GM12878 (cell line): ENCODE data around the gene SLC6A3. TPM values are rescaled to one million over a fixed set of nuclear protein-coding genes. Genes with fewer than 3 reads are reported as not detected.

Experiments used
- ATAC-seq: fragments of 200-7000 bp; cut with Tn5 transposase; 3 replicates; pipeline ENCODE4 v1.9.1; 2020; ENCODE audit warnings: mild to moderate bottlenecking, moderate library complexity
- BruUV-seq: library from RNA; stranded (reverse); fragments of 400-500 nt; replicated peaks from 2 replicates; lab custom pipeline; 2021; lab: Mats Ljungman, UMichigan
- CTCF ChIA-PET: fragments of 300-600 bp; sonication (Branson Sonifier 250); formaldehyde crosslinking; extraction: SDS; loops from one replicate; lab custom pipeline; 2021; ENCODE audit warnings: inconsistent platforms; lab: Yijun Ruan, JAX
- POLR2A ChIA-PET: fragments of 350-600 bp; formaldehyde crosslinking; extraction: SDS; loops from one replicate; lab custom pipeline; 2021; ENCODE audit warnings: inconsistent platforms; lab: Charles Lee
- RAD21 ChIA-PET: fragments of 300-600 bp; sonication (Branson Sonifier 250); formaldehyde crosslinking; loops from one replicate; lab custom pipeline; 2023; ENCODE audit warnings: antibody characterized with exemption; ENCODE audit not compliant: unreplicated experiment; lab: Charles Lee
- SMC1A ChIA-PET: fragments of 300-600 bp; sonication (Branson Sonifier 250); formaldehyde crosslinking; loops from one replicate; lab custom pipeline; 2023; ENCODE audit not compliant: unreplicated experiment, uncharacterized antibody; lab: Charles Lee
- DNase-seq: peaks from one replicate; pipeline ENCODE4 v3.0.0-alpha.2; 2011; ENCODE audit warnings: low read depth, low spot score
- FAIRE-seq: peaks from 3 replicates; lab custom pipeline; 2011; peaks lifted over from hg19 to GRCh38; lab: Jason Lieb, UNC
- H2AFZ ChIP-seq: 2 replicates; pipeline ENCODE4 v1.6.0; 2011; ENCODE audit warnings: low read depth, low read length, control low read depth; ENCODE audit not compliant: control insufficient read depth
- H3K27ac ChIP-seq: 2 replicates; pipeline ENCODE4 v1.5.1; 2011; ENCODE audit warnings: control low read depth; ENCODE audit not compliant: control insufficient read depth, insufficient read depth
- H3K27me3 ChIP-seq, 2 experiments: replicated peaks in 1 of 2; 2 replicates each; pipeline versions ENCODE4 v1.6.0 to v1.6.1; 2011; ENCODE audit warnings: low read length in 1 of 2; ENCODE audit not compliant: control insufficient read depth in 2 of 2, insufficient read depth in 2 of 2
- H3K36me3 ChIP-seq, 2 experiments: 2 replicates each; pipeline ENCODE4 v1.5.1; 2011; ENCODE audit warnings: low read length in 1 of 2; ENCODE audit not compliant: control insufficient read depth in 2 of 2, insufficient read depth in 2 of 2
- H3K4me1 ChIP-seq: 2 replicates; pipeline ENCODE4 v1.6.1; 2011; ENCODE audit warnings: mild to moderate bottlenecking, low read length, moderate library complexity, mixed read lengths; ENCODE audit not compliant: control insufficient read depth, insufficient read depth
- H3K4me2 ChIP-seq: 2 replicates; pipeline ENCODE4 v1.6.0; 2011; ENCODE audit warnings: control low read depth; ENCODE audit not compliant: control insufficient read depth, insufficient read depth
- H3K4me3 ChIP-seq: fragments of 200-600 bp; sonication (generic); 2 replicates; pipeline ENCODE4 v1.5.1; 2016
- H3K79me2 ChIP-seq: 2 replicates; pipeline ENCODE4 v1.6.0; 2011; ENCODE audit warnings: low read length; ENCODE audit not compliant: control insufficient read depth, insufficient read depth
- H3K9ac ChIP-seq: 2 replicates; pipeline ENCODE4 v1.8.0; 2011; ENCODE audit warnings: low read length, control low read depth, mixed read lengths; ENCODE audit not compliant: control insufficient read depth, insufficient read depth
- H3K9me3 ChIP-seq: replicated peaks from 3 replicates; pipeline ENCODE4 v1.5.1; 2011; ENCODE audit warnings: mild to moderate bottlenecking, low read length; ENCODE audit not compliant: control insufficient read depth, insufficient read depth
- H4K20me1 ChIP-seq: 2 replicates; pipeline ENCODE4 v1.6.0; 2011; ENCODE audit not compliant: control insufficient read depth, insufficient read depth
- ATF3 ChIP-seq: IDR thresholded peaks from 2 replicates; pipeline ENCODE4 v1.6.1; 2011; ENCODE audit warnings: low read depth, mild to moderate bottlenecking, low read length, moderate library complexity, borderline replicate concordance; ENCODE audit errors: extremely low read depth
- CBX5 ChIP-seq: sonication (generic); IDR thresholded peaks from 2 replicates; pipeline ENCODE4 v1.6.1; 2016; ENCODE audit warnings: low read depth, moderate library complexity, mild to moderate bottlenecking, inconsistent platforms
- HSF1 ChIP-seq: fragments of 150-350 bp; IDR thresholded peaks from 2 replicates; pipeline ENCODE4 v1.6.1; 2014; ENCODE audit warnings: mild to moderate bottlenecking, low read depth, low read length
- ZBTB33 ChIP-seq: fragments of 450-650 bp; IDR thresholded peaks from 2 replicates; pipeline ENCODE4 v1.6.1; 2017; ENCODE audit warnings: mild to moderate bottlenecking
- whole genome bisulfite sequencing: methylation state at CpG from one replicate; pipeline ENCODE4 v1.1.6; 2016; ENCODE audit warnings: low lambda C conversion rate; ENCODE audit not compliant: insufficient replicate concordance, insufficient coverage; ENCODE audit errors: missing lambda C conversion rate; 5-methylcytosine and 5-hydroxymethylcytosine counted together
- in situ Hi-C: fragments of 300-500 bp; cut with MboI; formaldehyde crosslinking; loops from 9 replicates; pipeline ENCODE4 v1.14.3; 2018; ENCODE audit warnings: mixed read lengths
- intact Hi-C: fragments of 100-400 bp; cut with micrococcal nuclease; formaldehyde crosslinking; loops from one replicate; pipeline ENCODE4 v1.14.2; 2022; ENCODE audit not compliant: unreplicated experiment
- polyA plus RNA-seq, 11 experiments: library from polyadenylated mRNA; depleted of rRNA in 4 of 11; unstranded in 6 of 11; stranded (reverse) in 5 of 11; fragments of >200 nt; fragmentation: Nextera tagmentation in 4 of 11; fragmentation: Illumina TruSeq in 1 of 11; extraction: Ambion mirVana in 4 of 11; extraction: Trizol in 1 of 11; gene quantifications; 1 replicate in 1 of 11; 2 replicates in 10 of 11; pipeline versions ENCODE4 v1.2.1 to v1.2.3, GENCODE V29; 2011 to 2016; ENCODE audit warnings: inconsistent platforms in 2 of 11, missing spikeins in 2 of 11, low read depth in 1 of 11
- total RNA-seq, 4 experiments: library from RNA; depleted of rRNA in 3 of 4; stranded (reverse); fragments of >200 nt in 3 of 4; fragmentation: Illumina TruSeq in 1 of 4; extraction: Trizol in 1 of 4; gene quantifications; 2 replicates each; pipeline versions ENCODE4 v1.2.1 to v1.2.3, GENCODE V29; 2013 to 2021

SLC6A3 gene
- total and polyA plus RNA-seq, 10 of the 15 experiments (the other 5 are each of a cell fraction or from before 2014, with no cell fraction given), result 0.01 TPM; not detected in 9

- TF ChIP-seq ATF3 (no peak), HSF1 (no peak)
These were observed 1.5 kb upstream of the SLC6A3 start (continued) for GRCh38 chr5:1446602-1447343.

GRCh38 chr5:1445689-1446601 lies 705 bp upstream of the SLC6A3 start:
- FAIRE-seq, result no peak
- no peak for ATAC-seq
- SMC1A ChIA-PET, result no interaction called here
- intact Hi-C loops (no loop called here), in situ Hi-C loops (no loop called here)
- no peaks in the 10 kb centered on the region for H3K79me2 ChIP-seq
- DNase-seq, result no peak
- WGBS, result 66% methylated on average over 49 of the region's 92 CpGs
- peaks cover 8% of the 10 kb centered on the region in 2 experiments for H3K27me3 ChIP-seq
- no TSS peak for BruUV-seq
- no peak for TF ChIP-seq HSF1
- TF ChIP-seq CBX5, result no peak
- TF ChIP-seq ZBTB33, result no peak
- H3K4me1 ChIP-seq, result no peaks in the 10 kb centered on the region
- H3K9ac ChIP-seq, result no peak overlapping the region
- no peak overlapping the region for H3K4me2 ChIP-seq
- RAD21 ChIA-PET, result no interaction called here
- H4K20me1 ChIP-seq, result no peaks in the 10 kb centered on the region
- no peak overlapping the region for H2AFZ ChIP-seq
- H3K36me3 ChIP-seq, result no peaks in the 10 kb centered on the region
- POLR2A ChIA-PET, result no interaction called here
- CTCF ChIA-PET, result no interaction called here
- H3K4me3 ChIP-seq, result no peak overlapping the region
- H3K27ac ChIP-seq, result no peak overlapping the region
- no peaks in the 10 kb centered on the region; the same call in 2 of the 3 replicates for H3K9me3 ChIP-seq
